ENCODE results near the gene LMO7.

LMO7 gene

DNA sequence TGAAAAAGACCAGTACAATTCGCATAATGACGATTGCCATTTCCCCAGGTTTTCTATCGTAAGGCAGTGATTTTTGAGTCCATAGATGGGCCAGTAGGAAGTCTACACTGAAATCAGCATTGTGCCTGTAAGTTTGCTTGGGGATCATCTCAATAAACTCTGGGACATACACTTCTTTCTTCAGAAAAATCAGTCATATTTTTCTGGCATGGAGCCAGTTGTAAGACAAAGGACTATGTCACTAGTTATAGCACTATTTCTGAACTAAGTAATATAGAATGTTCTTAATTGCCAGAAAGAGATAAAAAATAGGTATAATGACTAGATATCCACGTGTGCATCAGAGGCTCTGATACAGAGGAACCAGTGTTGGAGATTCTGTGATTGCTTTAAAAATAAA lies 243.5 kb downstream of the LMO7 start:
- no peak overlapping the region for H3K4me3 ChIP-seq
- no peak for DNase-seq (ENCODE audit: low spot score)
- H3K27ac ChIP-seq: no peak overlapping the region
- TF ChIP-seq, protein P1, sequence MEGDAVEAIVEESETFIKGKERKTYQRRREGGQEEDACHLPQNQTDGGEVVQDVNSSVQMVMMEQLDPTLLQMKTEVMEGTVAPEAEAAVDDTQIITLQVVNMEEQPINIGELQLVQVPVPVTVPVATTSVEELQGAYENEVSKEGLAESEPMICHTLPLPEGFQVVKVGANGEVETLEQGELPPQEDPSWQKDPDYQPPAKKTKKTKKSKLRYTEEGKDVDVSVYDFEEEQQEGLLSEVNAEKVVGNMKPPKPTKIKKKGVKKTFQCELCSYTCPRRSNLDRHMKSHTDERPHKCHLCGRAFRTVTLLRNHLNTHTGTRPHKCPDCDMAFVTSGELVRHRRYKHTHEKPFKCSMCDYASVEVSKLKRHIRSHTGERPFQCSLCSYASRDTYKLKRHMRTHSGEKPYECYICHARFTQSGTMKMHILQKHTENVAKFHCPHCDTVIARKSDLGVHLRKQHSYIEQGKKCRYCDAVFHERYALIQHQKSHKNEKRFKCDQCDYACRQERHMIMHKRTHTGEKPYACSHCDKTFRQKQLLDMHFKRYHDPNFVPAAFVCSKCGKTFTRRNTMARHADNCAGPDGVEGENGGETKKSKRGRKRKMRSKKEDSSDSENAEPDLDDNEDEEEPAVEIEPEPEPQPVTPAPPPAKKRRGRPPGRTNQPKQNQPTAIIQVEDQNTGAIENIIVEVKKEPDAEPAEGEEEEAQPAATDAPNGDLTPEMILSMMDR (IDR thresholded peaks at IDR 0.05): no peak

DNA sequence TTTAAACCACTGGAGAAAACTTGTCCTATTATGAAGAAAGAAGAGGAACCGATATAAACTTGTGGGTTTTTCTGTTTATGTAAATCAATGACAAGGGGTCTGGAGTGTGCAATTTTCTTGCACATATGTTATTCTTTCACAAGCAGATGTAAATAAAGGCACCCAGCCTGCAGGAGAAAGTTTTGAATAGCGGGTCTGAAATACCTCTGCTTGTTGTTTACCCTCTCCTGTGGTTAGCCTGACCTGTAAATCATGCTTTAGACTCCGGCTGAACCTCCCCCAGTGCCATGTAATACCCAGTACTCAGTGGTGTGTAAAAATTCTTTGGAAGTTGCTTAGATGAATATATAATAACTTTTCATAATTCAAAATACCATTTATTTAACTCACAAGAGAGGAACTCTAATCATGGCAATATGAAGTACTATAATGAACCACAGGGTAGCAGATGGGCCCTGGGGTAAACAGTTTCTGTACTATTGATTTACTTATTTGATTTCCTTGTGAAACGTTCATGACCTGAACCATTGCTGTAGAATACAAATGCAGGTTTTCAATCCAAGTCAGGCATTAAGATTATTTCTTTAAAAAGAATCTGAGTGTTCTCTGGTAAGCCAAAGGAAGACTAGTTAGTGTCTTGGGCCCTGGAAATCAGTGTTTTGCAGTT lies 245.1 kb downstream of the LMO7 start:
- Histone ChIP-seq H3K4me3 (no peak overlapping the region), H3K27ac (no peak overlapping the region)
- TF ChIP-seq, protein P1 (IDR thresholded peaks at IDR 0.05): no peak
- no peak for DNase-seq (ENCODE audit: low spot score)

DNA sequence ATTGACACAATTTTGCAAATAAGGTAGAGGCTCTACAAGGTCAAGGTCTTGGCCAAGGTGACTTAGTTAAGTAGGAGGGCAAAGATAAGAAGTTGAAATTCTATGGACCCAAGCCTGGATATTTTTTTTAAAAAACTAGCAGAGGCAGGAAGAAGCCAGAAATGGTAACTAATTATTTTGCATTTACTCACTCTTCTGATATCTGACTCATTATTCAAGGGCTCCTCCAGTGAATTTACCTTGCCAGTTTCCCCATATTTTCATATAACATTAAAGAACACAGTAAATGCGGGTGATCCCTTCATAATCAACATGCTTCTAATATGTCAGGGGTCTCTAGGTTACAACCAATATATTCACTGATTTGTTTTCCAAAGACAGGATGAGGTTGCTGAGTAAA lies 246.1 kb downstream of the LMO7 start:
- Histone ChIP-seq H3K4me3 (no peak overlapping the region), H3K27ac (no peak overlapping the region)
- no peak for DNase-seq (ENCODE audit: low spot score)
- TF ChIP-seq, protein P1 (IDR thresholded peaks at IDR 0.05): no peak

DNA sequence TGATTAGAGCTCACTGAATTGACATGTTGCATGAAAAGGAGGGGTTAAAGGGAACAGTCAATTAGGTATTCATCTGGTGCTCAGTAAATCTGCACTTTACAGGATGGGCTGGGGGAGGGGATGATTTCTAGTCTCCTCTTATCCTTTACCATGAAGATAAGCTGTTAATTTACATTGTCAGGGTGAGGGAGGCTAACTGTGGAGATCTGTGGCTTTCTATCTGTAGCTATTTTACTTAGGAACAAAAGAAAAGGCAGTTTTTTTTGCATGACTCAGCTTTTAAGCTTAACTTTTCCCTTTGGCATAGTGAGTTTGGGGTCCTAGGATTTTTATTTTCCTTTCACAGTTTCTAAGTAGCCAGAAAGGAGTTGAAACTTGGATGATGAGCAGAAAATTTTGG lies 253.3 kb downstream of the LMO7 start:
- DNase-seq (ENCODE audit: low spot score): no peak
- TF ChIP-seq, protein P1 (IDR thresholded peaks at IDR 0.05): no peak
- Histone ChIP-seq H3K27ac (no peak overlapping the region), H3K4me3 (no peak overlapping the region)

- no peak overlapping the region for H3K4me3 ChIP-seq
- TF ChIP-seq, protein P1 (IDR thresholded peaks at IDR 0.05): no peak
- H3K27ac ChIP-seq: no peak overlapping the region
- DNase-seq (ENCODE audit: low spot score): no peak
Measured at GRCh38 chr13:75895168-75895567, 259.0 kb downstream of the LMO7 start.

DNA sequence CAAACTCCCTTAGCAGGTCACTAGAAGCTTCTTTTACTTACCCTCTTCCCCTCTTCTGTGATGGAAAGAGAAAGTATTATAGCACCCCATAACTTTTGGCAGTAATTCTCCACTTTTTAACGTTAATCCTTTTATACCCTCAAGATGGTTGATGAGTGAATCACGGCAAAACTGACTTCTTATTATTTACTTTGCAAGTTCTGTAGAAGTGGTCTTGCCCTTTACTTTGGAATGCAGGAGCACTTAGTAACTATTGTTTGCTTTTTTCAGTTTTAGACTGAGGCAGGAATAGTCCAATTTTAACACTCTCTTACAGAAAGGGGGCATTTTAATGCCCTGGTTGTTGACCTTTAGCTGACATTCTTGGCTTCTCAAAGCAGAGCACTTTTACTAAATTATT lies 260.1 kb downstream of the LMO7 start:
- TF ChIP-seq, protein P1 (IDR thresholded peaks at IDR 0.05): no peak
- DNase-seq (ENCODE audit: low spot score): no peak
- Histone ChIP-seq H3K4me3 (no peak overlapping the region), H3K27ac (no peak overlapping the region)

DNA sequence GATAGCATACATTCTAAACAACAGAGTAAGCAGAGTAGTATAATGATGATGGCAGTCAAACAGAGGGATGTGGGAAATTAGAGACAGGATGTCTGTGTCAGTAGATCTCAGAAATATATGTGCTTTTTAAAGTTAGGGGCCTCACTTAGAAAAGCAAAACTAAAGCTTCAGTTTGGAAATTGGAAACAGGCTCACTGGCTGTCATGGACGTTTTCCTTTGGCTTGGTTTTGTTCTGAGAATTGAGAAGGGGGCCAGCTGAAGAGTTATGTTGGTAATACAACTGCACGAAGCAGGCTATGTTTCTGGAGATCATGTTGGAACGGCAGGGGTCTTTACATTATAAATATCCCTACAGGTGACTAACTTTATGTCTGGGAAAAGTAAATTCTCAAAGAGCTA lies 261.3 kb downstream of the LMO7 start:
- TF ChIP-seq, protein P1 (IDR thresholded peaks at IDR 0.05): no peak
- Histone ChIP-seq H3K4me3 (no peak overlapping the region), H3K27ac (no peak overlapping the region)
- DNase-seq (ENCODE audit: low spot score): no peak

Measured in coronary artery (tissue), 2 donors.